ENCODE data around the gene B3GAT1. TPM values are rescaled to one million over a fixed set of nuclear protein-coding genes. Genes with fewer than 3 reads are reported as not detected.
"Not testable (repeated sequence)": the region's sequence is repeated elsewhere in the genome, so short reads cannot be mapped to it uniquely, and the experiment has no call there.

B3GAT1 gene
- total RNA-seq, 3 donors from 2014 or later: 0.09 to 0.38 (median 0.22) TPM

DNA sequence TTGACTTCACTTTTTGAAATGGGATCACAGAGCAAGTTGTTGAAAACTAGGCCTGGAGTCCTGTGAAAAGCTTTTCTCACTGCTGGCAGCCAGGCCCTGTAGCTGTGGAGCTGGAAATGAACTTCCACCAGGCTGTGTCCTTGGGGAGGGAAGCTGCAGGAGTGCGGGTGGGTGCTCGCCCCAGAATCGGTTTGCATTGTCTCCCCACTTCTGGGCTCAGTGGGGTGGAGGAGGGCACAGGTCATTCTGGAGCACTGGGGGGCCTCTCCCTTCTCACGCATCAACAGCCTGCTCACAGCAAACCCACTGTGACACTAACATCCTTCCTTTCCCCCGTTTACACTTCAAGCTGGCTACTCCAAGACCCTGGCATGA is 65.1 kb downstream of the B3GAT1 start:
- H3K4me3 ChIP-seq: no peak overlapping the region
- DNase-seq (no peak), ATAC-seq (no peak)
- intact Hi-C loops (cut with DNase I, micrococcal nuclease): no loop called here
- no peaks in the 10 kb centered on the region for H3K4me1 ChIP-seq (ENCODE audit: low read depth)
- H3K9me3 ChIP-seq: no peaks in the 10 kb centered on the region
- H3K36me3 ChIP-seq (ENCODE audit: low read depth): no peaks in the 10 kb centered on the region
- TF ChIP-seq, protein P1, sequence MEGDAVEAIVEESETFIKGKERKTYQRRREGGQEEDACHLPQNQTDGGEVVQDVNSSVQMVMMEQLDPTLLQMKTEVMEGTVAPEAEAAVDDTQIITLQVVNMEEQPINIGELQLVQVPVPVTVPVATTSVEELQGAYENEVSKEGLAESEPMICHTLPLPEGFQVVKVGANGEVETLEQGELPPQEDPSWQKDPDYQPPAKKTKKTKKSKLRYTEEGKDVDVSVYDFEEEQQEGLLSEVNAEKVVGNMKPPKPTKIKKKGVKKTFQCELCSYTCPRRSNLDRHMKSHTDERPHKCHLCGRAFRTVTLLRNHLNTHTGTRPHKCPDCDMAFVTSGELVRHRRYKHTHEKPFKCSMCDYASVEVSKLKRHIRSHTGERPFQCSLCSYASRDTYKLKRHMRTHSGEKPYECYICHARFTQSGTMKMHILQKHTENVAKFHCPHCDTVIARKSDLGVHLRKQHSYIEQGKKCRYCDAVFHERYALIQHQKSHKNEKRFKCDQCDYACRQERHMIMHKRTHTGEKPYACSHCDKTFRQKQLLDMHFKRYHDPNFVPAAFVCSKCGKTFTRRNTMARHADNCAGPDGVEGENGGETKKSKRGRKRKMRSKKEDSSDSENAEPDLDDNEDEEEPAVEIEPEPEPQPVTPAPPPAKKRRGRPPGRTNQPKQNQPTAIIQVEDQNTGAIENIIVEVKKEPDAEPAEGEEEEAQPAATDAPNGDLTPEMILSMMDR (IDR thresholded peaks at IDR 0.05): no peak

DNA sequence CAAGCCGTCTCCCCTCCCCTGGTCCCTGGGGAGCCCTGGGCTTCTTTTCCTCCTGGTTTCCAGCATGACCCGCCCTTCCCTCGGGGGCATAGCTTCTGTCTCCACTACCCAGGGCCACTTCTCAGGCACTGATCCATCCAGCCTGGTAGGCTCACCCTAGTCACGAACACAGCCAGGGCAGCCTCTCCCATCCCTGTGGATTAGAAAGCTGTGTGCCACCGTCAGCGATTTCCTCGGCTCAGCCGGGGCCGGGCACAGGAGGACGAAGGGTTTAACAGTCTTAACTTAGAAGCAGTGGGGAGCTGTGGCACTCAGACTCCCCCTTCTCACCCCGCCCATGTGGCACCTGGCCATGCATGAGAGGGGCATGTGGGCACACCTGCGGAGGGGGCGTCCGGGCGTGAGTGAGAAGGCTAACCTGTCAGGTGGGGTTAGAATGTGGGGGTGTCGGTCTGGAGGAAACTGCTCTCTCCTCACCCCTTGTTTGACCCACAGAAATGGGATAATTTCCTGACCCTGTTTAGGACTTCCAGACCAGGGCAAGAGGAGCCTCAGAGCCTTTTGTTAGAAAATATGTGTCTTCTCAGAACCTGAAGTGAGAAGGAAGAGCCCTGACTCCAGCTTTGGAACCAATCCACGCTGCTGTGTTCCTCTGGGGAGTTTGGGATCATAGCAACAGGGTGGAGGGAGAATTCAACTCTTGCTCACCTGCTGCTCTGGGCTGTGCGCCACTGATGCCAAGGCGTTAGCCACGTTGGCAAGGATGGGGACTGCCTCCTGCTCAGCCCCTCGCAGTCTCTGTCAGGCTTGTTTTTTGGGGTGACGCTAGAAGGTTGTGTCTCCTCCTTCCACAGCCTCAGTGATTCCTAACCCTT is 65.7 kb downstream of the B3GAT1 start:
- ATAC-seq (no peak), DNase-seq (peak in 1 of 3 donors; percentile 0)
- TF ChIP-seq, protein P1 (IDR thresholded peaks at IDR 0.05): no peak
- no peaks in the 10 kb centered on the region for H3K4me1 ChIP-seq (ENCODE audit: low read depth)
- intact Hi-C loops (cut with DNase I, micrococcal nuclease): no loop called here
- no peak overlapping the region for H3K4me3 ChIP-seq
- H3K9me3 ChIP-seq: no peaks in the 10 kb centered on the region
- no peaks in the 10 kb centered on the region for H3K36me3 ChIP-seq (ENCODE audit: low read depth)

- DNase-seq: no peak
- TF ChIP-seq, protein P1 (IDR thresholded peaks at IDR 0.05): no peak
- intact Hi-C loops (cut with DNase I, micrococcal nuclease): no loop called here
- Histone ChIP-seq H3K36me3 (ENCODE audit: low read depth) (no peaks in the 10 kb centered on the region), H3K4me3 (no peak overlapping the region), H3K4me1 (ENCODE audit: low read depth) (peaks cover 9% of the 10 kb centered on the region), H3K9me3 (no peaks in the 10 kb centered on the region)
- no peak for ATAC-seq
Measured at GRCh38 chr11:134345237-134345550, 66.8 kb downstream of the B3GAT1 start.

DNA sequence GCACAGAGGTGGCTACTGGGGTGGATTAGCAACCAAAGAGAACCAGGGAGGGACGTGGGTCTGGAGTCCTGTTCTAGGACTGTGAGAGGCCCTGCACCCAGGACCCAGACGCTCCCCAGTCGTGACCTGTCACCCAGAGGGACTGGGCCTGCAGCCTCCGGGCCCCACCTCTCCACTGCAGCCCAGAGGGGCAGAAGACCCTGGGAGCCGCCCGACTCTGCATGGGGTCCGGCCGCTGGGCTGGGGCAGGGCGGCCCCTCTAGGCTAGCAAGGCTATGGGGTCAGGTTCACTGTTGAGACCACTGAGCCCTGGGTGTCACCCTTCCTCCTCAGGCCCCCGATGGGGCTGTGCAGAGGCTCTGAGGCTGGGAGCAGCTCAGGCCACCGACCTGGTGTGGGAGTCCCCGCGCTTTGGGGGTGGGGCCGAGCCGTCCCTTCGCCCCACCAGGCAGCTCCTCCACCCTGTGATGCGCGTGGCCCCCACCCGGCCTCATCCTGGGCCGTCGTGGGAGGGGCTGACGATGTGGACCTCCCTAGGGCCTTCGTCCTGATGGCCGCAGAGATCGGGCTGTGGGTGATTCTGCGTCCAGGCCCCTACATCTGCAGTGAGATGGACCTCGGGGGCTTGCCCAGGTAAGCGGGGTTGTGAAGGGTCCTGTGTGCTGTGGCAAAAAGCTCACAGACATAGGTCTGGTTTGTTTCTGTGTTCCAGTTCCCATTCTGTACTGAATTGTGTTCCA is 67.4 kb downstream of the B3GAT1 start:
- H3K4me3 ChIP-seq; H3K36me3 ChIP-seq (ENCODE audit: low read depth); ATAC-seq; H3K9me3 ChIP-seq; DNase-seq; intact Hi-C loops (cut with DNase I, micrococcal nuclease): not testable (repeated sequence)
- H3K4me1 ChIP-seq (ENCODE audit: low read depth): peaks cover 11% of the 10 kb centered on the region

- H3K36me3 ChIP-seq (ENCODE audit: low read depth): no peaks in the 10 kb centered on the region
- TF ChIP-seq, protein P1 (IDR thresholded peaks at IDR 0.05): no peak
- ATAC-seq: no peak
- peaks cover 11% of the 10 kb centered on the region for H3K4me1 ChIP-seq (ENCODE audit: low read depth)
- no peak for DNase-seq
- H3K9me3 ChIP-seq: no peaks in the 10 kb centered on the region
- intact Hi-C loops (cut with DNase I, micrococcal nuclease): no loop called here
- no peak overlapping the region for H3K4me3 ChIP-seq
Measured at GRCh38 chr11:134343646-134344045, 68.4 kb downstream of the B3GAT1 start.

Data from mucosa of descending colon (tissue), 3 donors.